IMR-90 (cell line): ENCODE data around the gene SHISA8. TPM values are rescaled to one million over a fixed set of nuclear protein-coding genes. Genes with fewer than 3 reads are reported as not detected.
A peak's percentile ranks its signal among the peaks of the same experiment; 100 is the strongest.

Experiments
- ATAC-seq: fragments of 200-7000 bp; cut with Tn5 transposase; 2 replicates; pipeline ENCODE4 v1.9.1; 2020; ENCODE audit warnings: low read depth, mild to moderate bottlenecking, moderate library complexity
- BruUV-seq: library from RNA; stranded (reverse); fragments of 400-500 nt; replicated peaks from 2 replicates; lab custom pipeline; 2021; lab: Mats Ljungman, UMichigan
- CTCF ChIA-PET: fragments of 300-600 bp; formaldehyde crosslinking; extraction: SDS; loops from one replicate; lab custom pipeline; 2021; ENCODE audit warnings: antibody characterized with exemption; lab: Yijun Ruan, JAX
- POLR2A ChIA-PET: fragments of 300-600 bp; sonication (Branson Sonifier 250); formaldehyde crosslinking; loops from one replicate; lab custom pipeline; 2022; ENCODE audit warnings: antibody characterized with exemption; ENCODE audit not compliant: unreplicated experiment; lab: Charles Lee
- DNase-seq: peaks from one replicate; pipeline ENCODE4 v3.0.0; 2013
- H2AFZ ChIP-seq: replicated peaks from 2 replicates; pipeline ENCODE3; 2013; ENCODE audit warnings: low read length, mild to moderate bottlenecking; ENCODE audit not compliant: poor library complexity
- H2AK5ac ChIP-seq: 2 replicates; pipeline ENCODE4 v1.6.1; 2013; ENCODE audit warnings: low read depth, low read length, inconsistent platforms
- H2AK9ac ChIP-seq: replicated peaks from 2 replicates; pipeline ENCODE3; 2013; ENCODE audit warnings: mild to moderate bottlenecking, low read depth, low read length, moderate library complexity; ENCODE audit not compliant: poor library complexity
- H2BK120ac ChIP-seq: 2 replicates; pipeline ENCODE4 v1.6.1; 2013; ENCODE audit warnings: low read depth, low read length, inconsistent platforms
- H2BK15ac ChIP-seq: 3 replicates; pipeline ENCODE4 v1.6.1; 2013; ENCODE audit warnings: low read depth, low read length, inconsistent platforms
- H2BK20ac ChIP-seq: 2 replicates; pipeline ENCODE4 v1.6.1; 2013; ENCODE audit warnings: low read depth, mild to moderate bottlenecking, inconsistent platforms, low read length, moderate library complexity
- H2BK5ac ChIP-seq: 2 replicates; pipeline ENCODE4 v1.6.1; 2013; ENCODE audit warnings: mild to moderate bottlenecking, low read depth, low read length, inconsistent platforms; ENCODE audit not compliant: poor library complexity, severe bottlenecking
- H3K14ac ChIP-seq: replicated peaks from 2 replicates; pipeline ENCODE4 v1.6.1; 2013; ENCODE audit warnings: low read depth, low read length, inconsistent platforms
- H3K18ac ChIP-seq: 2 replicates; pipeline ENCODE4 v1.6.1; 2013; ENCODE audit warnings: low read depth, low read length, control low read depth
- H3K23ac ChIP-seq: 2 replicates; pipeline ENCODE4 v1.6.1; 2013; ENCODE audit warnings: low read depth, low read length, inconsistent platforms
- H3K27ac ChIP-seq: 2 replicates; pipeline ENCODE4 v1.5.1; 2013; ENCODE audit warnings: mild to moderate bottlenecking, control low read depth, low read length; ENCODE audit not compliant: insufficient read depth
- H3K27me3 ChIP-seq: 2 replicates; pipeline ENCODE4 v1.6.1; 2013; ENCODE audit warnings: low read length; ENCODE audit not compliant: control insufficient read depth, insufficient read depth
- H3K36me3 ChIP-seq: 2 replicates; pipeline ENCODE4 v1.6.1; 2013; ENCODE audit warnings: low read length, mixed read lengths; ENCODE audit not compliant: control insufficient read depth, insufficient read depth
- H3K4ac ChIP-seq: 2 replicates; pipeline ENCODE4 v1.6.1; 2013; ENCODE audit warnings: low read depth, low read length, inconsistent platforms
- H3K4me1 ChIP-seq: 2 replicates; pipeline ENCODE4 v1.6.1; 2013; ENCODE audit warnings: low read length, mixed read lengths; ENCODE audit not compliant: control insufficient read depth, insufficient read depth
- H3K4me2 ChIP-seq: 2 replicates; pipeline ENCODE4 v1.6.1; 2013; ENCODE audit warnings: low read depth, mild to moderate bottlenecking, control low read depth, low read length, moderate library complexity
- H3K4me3 ChIP-seq: 2 replicates; pipeline ENCODE4 v1.5.1; 2013; ENCODE audit warnings: low read depth, mild to moderate bottlenecking, control low read depth, low read length, moderate library complexity; ENCODE audit not compliant: insufficient read depth
- H3K56ac ChIP-seq: 2 replicates; pipeline ENCODE4 v1.6.1; 2013; ENCODE audit warnings: low read length, inconsistent platforms; ENCODE audit not compliant: insufficient read depth; ENCODE audit errors: extremely low read depth
- H3K79me1 ChIP-seq, 2 experiments: 2 replicates each; pipeline ENCODE4 v1.6.1; 2013; ENCODE audit warnings: low read length in 2 of 2, inconsistent platforms in 1 of 2, low read depth in 1 of 2
- H3K9ac ChIP-seq: 2 replicates; pipeline ENCODE4 v1.6.1; 2013; ENCODE audit warnings: low read depth, low read length, control low read depth
- H3K9me1 ChIP-seq: 2 replicates; pipeline ENCODE4 v1.6.1; 2013; ENCODE audit warnings: low read length, inconsistent platforms; ENCODE audit not compliant: insufficient read depth
- H3K9me3 ChIP-seq: 2 replicates; pipeline ENCODE4 v1.6.1; 2013; ENCODE audit warnings: low read length; ENCODE audit not compliant: control insufficient read depth, insufficient read depth
- H4K20me1 ChIP-seq: 2 replicates; pipeline ENCODE4 v1.6.1; 2013; ENCODE audit warnings: low read length, inconsistent platforms; ENCODE audit not compliant: insufficient read depth
- H4K5ac ChIP-seq: 2 replicates; pipeline ENCODE4 v1.6.1; 2013; ENCODE audit warnings: mild to moderate bottlenecking, low read depth, low read length, control low read depth
- H4K8ac ChIP-seq, 2 experiments: 2 replicates each; pipeline ENCODE4 v1.6.1; 2013; ENCODE audit warnings: low read depth in 2 of 2, low read length in 2 of 2, control low read depth in 1 of 2, inconsistent platforms in 1 of 2
- H4K91ac ChIP-seq: 2 replicates; pipeline ENCODE4 v1.6.1; 2013; ENCODE audit warnings: low read depth, low read length, inconsistent platforms; ENCODE audit not compliant: insufficient read depth
- MAZ ChIP-seq: IDR thresholded peaks from 2 replicates; pipeline ENCODE4 v1.6.1; 2012; ENCODE audit warnings: low read depth, mild to moderate bottlenecking, low read length, improper control_type of control experiment, moderate library complexity, borderline replicate concordance
- MXI1 ChIP-seq: IDR thresholded peaks from 2 replicates; pipeline ENCODE4 v1.6.1; 2012; ENCODE audit warnings: low read depth, mild to moderate bottlenecking, low read length, moderate library complexity, borderline replicate concordance
- RAD21 ChIP-seq: IDR thresholded peaks from 2 replicates; pipeline ENCODE4 v1.6.1; 2012; ENCODE audit warnings: low read length, improper control_type of control experiment
- WGBS, 2 experiments: methylation state at CpG; one replicate each; pipeline versions ENCODE4 v1.1.5 to v1.1.7; 2013; ENCODE audit warnings: missing lambda C conversion rate in 2 of 2; ENCODE audit not compliant: insufficient read length in 1 of 2; ENCODE audit errors: extremely low coverage in 2 of 2; 5-methylcytosine and 5-hydroxymethylcytosine counted together
- dilution Hi-C: fragments of 300-500 bp; cut with HindIII; formaldehyde crosslinking; loops from one replicate; pipeline ENCODE4 v1.14.3; 2018; ENCODE audit warnings: low sequenced_read_pairs; ENCODE audit not compliant: unreplicated experiment
- in situ Hi-C: fragments of 300-500 bp; cut with MboI; formaldehyde crosslinking; loops from 3 replicates; pipeline ENCODE4 v1.14.3; 2019; ENCODE audit warnings: low sequenced_read_pairs, inconsistent platforms, mixed read lengths
- intact Hi-C: fragments of 100-400 bp; cut with micrococcal nuclease; formaldehyde crosslinking; loops from 2 replicates; pipeline ENCODE4 v1.10.0; 2022
- polyA plus RNA-seq, 3 experiments: library from polyadenylated mRNA; depleted of rRNA; stranded (reverse); fragments of >200 nt; gene quantifications; 2 replicates each; pipeline ENCODE4 v1.2.3, GENCODE V29; 2012; ENCODE audit warnings: low replicate concordance in 1 of 3
- total RNA-seq: library from RNA; depleted of rRNA; stranded (reverse); fragments of >200 nt; gene quantifications from 2 replicates; pipeline ENCODE4 v1.2.3, GENCODE V29; 2012

Gene SHISA8
- total and polyA plus RNA-seq, 2 of the 4 experiments (the other 2 are of a cell fraction): not detected

DNA sequence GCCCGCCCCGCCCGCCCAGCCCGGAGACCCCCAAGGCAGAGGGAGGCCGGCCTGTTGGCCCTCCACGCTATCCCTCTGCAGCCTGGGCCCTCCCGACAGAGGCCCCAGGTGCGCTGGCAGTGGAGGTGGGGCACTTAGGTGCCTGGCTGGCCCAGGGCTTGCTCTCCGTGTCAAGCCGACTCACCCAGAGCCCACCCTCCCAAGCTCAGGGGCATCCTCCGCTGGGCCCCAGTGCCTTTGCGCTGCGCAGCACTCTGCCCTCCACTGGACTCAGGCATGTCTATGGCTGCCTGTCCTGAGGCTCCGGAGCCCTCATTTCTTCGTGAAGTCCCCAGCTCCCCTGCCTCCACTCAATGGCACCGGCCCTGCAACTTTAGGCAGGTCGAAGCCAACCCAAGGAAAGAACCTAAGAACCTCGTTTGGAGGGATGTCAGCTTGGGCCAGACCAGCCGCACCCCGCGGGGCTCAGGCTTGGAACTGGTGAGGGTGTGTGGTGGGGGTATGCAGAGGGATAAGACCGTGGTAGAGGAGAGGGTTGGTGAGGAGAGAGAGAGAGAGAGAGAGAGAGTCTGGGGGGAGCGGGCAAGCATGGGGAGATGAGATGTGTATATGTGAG lies 43.2 kb upstream of the SHISA8 start:
- Histone ChIP-seq H2BK20ac (no peak overlapping the region), H3K14ac (no peak overlapping the region), H2BK120ac (no peak overlapping the region), H4K5ac (no peak overlapping the region), H3K56ac (no peak overlapping the region), H3K4me1 (no peaks in the 10 kb centered on the region), H3K4me3 (no peak overlapping the region), H3K9me1 (no peaks in the 10 kb centered on the region), H3K9ac (no peak overlapping the region), H3K18ac (no peak overlapping the region), H2AFZ (peak overlapping the region; percentile 67), H3K79me1 (no peaks in the 10 kb centered on the region), H4K91ac (no peak overlapping the region), H2AK5ac (no peak overlapping the region), H2BK15ac (no peak overlapping the region), H3K27me3 (no peaks in the 10 kb centered on the region), H4K20me1 (no peaks in the 10 kb centered on the region), H2BK5ac (no peak overlapping the region), H3K9me3 (no peaks in the 10 kb centered on the region), H3K4ac (no peak overlapping the region), H3K36me3 (no peaks in the 10 kb centered on the region), H2AK9ac (no peak overlapping the region), H3K4me2 (no peak overlapping the region), H4K8ac (no peak overlapping the region), H3K27ac (no peak overlapping the region), H3K23ac (no peak overlapping the region)
- dilution Hi-C loops: no loop called here
- POLR2A ChIA-PET: no interaction called here
- ATAC-seq (no peak), DNase-seq (no peak)
- BruUV-seq: no TSS peak
- CTCF ChIA-PET: no interaction called here
- WGBS, 2 experiments: 68% methylated on average over 5 of the region's 23 CpGs; no CpG with 5 or more reads in 1 of the 2 experiments
- no peak for TF ChIP-seq MAZ
- no peak for TF ChIP-seq MXI1
- no peak for TF ChIP-seq RAD21
- intact Hi-C loops: no loop called here
- in situ Hi-C loops: no loop called here
